NCI-H226 (cell line): Measurements from ENCODE around the gene ATG7.
A peak's percentile ranks its signal among the peaks of the same experiment; 100 is the strongest.

Source experiments
- DNase-seq: peaks from one replicate; pipeline ENCODE4 v3.0.0-alpha.2; 2015

Gene ATG7

DNA sequence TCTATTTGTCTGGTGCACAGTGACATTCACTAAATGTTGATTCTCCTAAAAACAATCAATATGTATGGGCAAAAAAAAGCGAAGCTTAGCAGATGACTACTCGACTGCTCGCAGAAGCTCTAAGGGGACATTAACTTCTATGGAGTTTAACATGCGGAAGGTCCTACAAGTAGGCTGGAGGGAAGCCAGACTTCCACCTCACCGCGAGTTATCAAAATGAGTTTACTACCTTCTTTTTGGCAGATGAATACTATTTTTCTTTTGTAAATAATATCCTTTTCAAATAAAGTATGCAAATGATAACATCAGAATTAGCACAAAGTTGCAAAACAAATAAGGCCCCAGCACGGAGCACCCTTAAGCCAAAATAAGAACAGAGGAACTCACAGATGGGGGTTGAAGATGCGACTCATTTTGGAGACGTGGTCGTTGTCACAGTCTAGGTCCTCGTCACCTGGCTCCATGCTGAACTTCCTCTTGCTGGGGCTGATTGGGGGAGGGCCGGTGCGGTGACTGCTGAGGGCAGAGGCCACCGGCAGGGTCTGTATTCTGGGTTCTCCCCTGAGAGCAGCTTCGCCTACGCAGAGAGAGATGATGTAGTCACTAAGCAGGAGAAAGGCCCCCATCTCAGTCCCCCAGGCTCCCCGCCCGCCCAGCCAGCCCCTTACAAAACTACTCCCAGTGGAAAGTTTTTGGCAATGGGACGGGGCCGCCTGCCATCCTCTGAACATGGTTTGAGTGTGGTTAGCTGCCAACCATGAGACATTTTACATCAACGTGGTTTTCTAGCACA lies 329.4 kb downstream of the ATG7 start:
- no peak for DNase-seq

DNA sequence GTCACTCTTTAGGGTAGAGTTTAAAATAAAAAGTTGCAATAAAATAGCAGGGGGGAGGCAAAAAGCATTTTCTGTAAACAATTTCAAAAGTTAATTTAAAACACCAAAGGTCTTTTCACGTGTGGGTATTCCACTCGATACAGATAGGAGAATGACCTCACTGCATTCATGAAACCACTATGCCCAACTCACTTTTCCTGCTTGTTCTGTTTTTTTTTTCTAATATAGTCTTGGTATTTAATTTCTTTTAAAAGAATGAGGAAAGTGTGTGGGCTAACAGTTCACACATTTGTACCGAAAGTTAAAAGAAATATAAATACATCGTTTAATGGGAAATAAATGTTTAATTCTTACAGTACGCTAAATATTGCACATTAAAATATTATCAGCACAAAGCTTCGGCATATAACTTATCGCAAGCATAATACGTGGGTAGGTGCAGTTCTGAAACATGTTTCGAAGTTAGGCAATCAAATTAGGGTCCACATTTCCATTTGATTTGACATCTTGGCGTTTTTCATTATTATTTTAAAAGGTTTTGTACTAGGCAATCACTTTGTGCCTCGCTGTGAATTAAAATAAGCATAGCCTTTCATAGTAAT lies 330.1 kb downstream of the ATG7 start:
- no peak for DNase-seq

DNA sequence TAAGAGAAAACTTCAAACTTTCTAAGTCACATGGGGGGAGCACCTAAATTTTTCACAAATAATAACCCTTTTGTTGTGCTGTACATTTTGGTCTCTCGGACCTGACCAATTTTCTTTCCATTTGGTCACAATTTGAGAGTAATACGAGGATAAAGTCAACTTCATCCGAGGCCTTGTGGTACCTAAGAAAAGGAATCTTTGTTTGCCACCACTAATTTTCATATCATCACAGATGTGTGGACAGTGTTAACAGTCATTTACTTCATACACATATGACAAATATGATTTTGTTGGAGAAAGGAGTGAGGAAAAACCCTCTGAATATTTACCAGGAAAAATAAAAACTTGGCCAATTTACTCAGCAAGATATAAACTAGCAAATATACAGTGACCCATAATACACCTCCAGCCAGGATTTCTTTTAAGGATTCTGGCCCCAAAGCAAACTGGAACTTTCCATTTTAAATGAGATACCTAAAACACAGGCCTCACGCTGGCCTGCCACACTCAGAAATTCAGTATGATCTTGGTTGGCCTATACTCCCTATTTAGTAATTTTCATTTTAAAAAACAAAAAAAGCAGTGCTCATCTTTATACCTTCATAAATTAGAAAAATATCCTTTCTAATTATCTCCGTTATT lies 330.8 kb downstream of the ATG7 start:
- DNase-seq, result no peak

DNA sequence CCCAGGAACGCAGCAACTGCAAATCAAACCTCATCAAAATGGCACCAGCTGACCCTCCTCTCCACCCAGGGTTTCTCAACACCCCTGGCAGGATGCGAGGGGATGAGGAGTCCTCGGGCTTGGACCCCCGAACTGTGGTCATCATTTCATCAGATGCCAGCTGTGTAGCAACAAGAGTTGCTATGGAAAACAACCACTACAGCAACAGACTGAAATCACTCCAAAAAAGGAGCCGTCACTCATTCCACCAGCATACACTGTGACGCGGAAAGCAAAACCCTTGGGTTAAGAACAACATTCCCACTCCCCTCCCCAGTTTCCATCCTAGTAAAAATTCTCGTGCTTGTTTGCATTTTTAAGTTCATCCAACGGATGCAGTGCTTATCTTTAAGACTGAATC lies 331.4 kb downstream of the ATG7 start:
- peak; percentile 93 for DNase-seq

DNA sequence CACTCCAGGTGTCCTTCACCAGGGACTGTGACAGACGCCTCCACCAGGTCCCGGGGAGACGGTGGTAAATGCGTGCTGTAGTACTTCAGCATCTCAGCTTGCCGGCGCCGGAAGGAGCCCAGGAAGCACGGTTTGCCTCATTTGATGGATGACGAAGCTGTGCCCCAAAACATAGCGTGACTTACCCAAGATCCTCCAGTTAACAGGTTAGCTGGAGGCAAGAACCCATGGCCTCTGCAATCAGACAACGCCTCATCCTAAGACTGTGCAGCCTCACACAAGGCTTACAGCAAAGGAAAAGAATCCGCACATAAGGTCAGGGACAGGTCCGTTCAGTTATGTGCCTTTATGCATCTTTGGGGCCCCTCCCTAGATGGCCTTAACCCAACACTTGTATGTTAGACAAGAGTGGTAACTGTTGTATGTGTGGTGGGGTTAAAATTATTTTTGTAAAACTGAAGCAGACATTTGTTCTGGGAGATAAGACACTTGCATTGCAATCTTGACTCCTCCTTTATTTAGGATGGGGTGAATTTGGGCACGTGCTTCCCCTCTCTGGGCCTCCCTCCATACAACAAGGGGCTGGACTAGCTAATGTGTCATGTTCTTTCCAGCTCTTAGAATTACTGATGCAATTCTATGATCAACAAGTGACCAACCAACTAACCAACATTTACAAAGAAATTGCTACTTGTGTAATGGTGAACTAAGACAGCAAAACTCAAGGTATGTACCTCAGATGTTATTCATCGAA lies 332.1 kb downstream of the ATG7 start:
- DNase-seq, result peak; percentile 98

DNA sequence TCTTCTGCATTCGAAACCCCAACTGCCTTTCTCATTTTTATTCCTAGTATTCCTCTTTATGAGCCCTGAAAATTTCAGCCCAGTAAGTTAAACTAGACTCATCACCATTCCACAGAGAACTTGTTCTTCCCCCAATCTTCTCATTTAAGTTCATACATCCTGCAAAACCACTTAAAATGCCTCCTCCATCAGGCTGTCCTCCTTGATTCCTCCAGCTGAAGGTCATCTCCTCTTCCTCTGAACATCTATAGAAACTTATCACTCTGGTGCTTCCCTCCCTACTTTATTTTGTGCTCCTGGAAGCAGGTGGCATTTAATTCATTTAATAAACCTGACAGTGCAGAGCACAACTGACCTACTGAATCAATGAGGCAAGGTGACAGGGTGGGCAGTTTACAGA lies 333.2 kb downstream of the ATG7 start:
- DNase-seq, result no peak

DNA sequence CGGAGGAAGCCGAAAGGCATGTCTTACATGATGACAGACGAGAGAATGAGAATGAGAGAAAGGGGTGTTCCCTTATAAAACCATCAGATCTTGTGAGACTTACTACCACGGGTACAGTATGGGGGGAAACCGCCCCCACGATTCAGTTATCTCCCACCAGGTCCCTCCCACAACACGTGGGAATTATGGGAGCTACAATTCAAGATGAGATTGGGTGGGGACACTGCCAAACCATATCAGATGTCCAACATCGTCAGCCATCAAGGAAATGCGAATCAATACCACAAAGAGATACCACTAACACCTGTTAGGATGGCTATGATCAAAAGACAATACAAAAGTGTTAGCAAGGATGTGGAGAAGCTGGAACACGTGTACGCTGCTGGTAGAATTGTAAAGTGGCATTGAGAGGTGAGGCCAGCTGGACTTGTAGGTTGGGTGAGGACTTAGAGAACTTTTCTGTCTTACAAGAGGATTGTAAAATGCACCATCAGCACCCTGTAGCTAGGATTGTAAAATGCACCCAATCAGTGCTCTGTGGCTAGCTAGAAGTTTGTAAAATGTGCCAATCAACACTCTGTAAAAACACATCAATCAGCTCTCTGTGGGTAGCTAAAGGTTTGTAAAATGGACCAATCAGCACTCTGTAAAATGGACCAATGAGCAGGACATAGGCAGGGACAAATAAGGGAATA lies 334.0 kb downstream of the ATG7 start:
- no peak for DNase-seq

DNA sequence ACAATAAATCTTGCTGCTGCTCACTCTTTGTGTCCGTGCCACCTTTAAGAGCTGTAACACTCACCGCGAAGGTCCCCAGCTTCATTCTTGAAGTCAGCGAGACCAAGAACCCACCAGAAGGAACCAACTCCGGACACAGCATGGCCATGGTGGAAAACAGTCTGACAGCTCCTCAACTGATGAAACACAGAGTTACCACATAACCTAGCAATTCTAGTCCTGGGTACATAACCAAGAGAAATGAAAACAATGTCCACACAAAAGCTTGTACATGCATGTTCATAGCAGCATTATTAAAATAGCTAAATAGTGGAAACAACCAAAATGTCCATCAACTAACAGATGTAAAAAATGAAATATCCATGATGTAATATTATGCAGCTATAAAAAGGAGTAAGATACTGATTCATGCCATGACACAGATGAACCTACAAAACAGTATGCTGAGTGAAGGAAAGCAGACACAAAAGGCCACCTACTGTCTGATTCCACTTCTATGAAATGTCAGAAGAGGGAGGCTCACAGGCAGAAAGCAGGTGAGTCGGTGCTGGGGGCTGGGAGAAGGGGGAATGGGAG lies 334.8 kb downstream of the ATG7 start:
- DNase-seq, result no peak
